Measurements from ENCODE around the gene FADS1.

GRCh38 chr11:61793829-61794204, 23.0 kb downstream of the FADS1 start:
- TF ChIP-seq POLR2A (IDR thresholded peaks at IDR 0.05) (no peak), CTCF (IDR thresholded peaks at IDR 0.05) (no peak), POLR2AphosphoS5 (IDR thresholded peaks at IDR 0.05) (no peak), EP300 (IDR thresholded peaks at IDR 0.05) (no peak)
